ENCODE data around the gene NTHL1.

NTHL1 gene

GRCh38 chr16:2062801-2063200 is 15.2 kb upstream of the NTHL1 start:
- DNase-seq = no peak

GRCh38 chr16:2061526-2061925 is 13.9 kb upstream of the NTHL1 start:
- DNase-seq = no peak

DNA sequence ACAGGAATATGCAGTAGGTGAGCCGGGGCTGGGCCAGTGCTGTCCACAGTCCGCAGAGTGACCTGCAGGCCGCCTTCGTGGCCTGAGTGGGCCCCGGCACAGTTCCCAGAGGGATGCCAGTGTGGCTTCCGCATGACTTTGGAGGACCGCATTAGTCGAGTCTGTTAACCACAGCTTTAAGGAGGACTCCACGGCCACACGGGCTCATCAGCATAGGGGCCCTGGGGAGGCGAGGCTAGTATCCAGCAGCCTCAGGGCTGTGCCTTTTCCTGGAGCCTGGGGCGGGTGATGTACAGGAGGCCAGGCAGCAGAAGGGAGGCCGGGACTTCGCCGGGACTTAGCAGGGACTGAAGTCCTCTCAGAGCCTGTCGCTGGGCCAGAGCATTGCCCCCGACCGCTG is 13.4 kb upstream of the NTHL1 start:
- no peak for DNase-seq

DNA sequence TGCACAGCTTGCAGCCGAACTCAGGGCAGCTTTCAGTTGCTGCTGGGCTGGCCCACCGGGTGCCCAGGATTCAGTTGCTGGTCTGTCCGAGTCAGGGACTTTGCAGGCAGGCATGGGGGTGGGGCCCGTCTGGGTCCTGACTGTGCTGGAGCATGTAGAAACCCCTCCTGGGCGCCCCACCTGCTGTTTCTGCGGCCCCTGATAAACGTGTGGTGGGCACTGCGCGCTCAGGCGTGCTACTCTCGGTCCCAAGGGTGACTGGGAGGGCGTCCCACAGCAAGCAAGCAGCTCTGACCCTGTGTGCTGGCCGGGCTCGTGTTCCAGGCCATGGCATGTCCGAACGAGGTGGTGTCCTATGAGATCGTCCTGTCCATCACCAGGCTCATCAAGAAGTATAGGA is 12.7 kb upstream of the NTHL1 start:
- no peak for DNase-seq

DNA sequence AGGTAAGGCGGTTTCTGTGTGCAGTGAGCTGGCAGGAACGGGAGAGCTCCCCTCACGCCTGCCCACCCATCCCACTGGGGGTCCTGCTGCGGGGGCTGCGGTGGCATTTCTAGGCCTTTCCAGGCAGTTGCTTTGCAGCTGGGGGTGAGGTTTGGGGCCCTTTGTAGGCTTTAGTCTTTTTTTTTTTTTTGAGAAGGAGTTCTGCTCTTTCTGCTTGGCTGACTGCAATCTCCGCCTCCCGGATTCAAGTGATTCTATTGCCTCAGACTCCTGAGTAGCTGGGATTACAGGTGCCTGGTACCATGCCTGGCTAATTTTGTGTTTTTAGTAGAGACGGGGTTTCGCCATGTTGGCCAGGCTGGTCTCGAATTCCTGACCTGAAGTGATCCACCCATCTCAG is 11.2 kb upstream of the NTHL1 start:
- DNase-seq = no peak

GRCh38 chr16:2058420-2058819 is 10.8 kb upstream of the NTHL1 start:
- no peak for DNase-seq

GRCh38 chr16:2057438-2057837 is 9.8 kb upstream of the NTHL1 start:
- no peak for DNase-seq

DNA sequence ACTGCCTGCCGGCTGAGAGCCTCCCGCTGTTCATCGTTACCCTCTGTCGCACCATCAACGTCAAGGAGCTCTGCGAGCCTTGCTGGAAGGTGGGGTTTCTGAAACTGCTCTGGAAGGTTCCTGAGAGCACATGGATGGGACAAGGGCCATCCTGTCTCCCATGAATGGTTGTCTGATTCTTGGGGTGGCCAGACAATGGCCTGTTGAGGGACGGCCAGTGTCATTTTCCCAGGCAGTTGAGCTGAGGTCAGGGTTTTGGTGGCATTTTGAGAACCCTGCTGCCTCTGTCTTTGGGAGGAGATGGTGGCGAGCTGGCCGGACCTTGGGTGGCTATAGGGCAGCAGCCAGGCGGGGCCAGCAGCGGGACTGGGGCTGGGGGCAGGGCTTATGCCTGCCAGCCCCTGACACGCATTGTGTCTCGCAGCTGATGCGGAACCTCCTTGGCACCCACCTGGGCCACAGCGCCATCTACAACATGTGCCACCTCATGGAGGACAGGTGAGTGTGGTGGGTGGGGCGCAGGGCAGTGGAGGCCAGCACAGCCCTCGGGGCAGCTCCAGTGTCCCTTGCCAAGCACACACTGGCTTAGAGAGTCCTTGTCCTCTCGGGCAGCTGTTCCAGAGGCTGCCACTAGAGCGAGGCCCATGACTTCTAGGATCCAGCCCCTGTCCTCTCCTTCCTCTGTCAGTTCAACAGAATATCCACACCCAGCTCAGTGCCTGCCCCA is 9.2 kb upstream of the NTHL1 start:
- no peak for DNase-seq

DNA sequence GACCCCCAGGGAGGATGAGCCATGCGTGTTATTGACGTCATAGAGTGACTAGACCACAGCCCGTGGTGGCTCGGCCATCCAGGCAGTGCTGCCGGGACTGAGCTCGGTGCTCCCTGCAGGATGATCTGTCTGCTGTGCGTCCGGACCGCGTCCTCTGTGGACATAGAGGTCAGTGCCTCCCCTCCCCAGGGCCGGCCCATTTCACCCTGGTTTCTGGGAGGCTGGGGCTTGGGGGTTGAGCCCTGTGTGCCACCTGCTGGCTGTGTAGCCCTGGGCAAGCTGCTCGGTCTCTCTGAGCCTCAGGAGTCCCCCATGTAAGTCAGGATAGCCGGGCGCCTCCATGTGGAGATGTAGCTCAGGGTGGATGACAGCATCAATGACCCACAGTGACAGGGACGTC is 8.4 kb upstream of the NTHL1 start:
- DNase-seq = no peak

DNA sequence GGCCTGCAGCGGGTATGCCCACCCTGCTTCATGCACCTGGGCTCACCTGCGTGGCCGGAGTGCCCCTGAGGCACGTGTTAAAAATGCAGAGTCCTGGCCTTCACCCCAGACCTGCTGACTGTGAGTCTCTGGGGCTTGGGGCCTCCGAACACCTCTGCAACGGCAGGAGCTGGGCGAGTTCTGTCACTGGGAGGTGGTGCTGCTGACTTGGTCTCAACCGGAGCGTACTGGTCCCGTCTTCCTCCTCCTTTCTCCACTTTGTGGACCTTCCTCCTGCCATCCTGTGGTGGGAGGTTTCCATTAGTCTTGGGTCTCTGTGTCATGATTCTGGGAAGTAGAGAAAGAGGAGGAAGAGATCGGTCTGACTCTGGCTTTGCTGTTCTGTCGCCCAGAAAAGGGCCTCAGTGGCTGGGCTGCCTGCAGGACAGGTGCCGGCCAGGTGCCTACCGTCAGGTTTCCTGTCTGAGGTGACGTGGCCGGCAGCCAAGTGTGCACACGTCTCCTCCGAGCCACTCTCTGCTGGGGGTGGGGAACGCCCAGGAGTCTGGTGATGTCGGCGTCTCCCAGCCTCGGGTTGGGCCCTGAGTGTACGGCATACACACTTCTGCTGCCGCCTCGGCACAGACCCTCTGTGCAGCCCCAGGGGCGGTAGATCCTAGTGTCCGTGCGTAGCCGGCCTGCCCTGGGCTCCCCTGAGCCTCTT is 7.1 kb upstream of the NTHL1 start:
- DNase-seq = no peak

- DNase-seq = no peak
Observed at GRCh38 chr16:2053897-2054296, 6.3 kb upstream of the NTHL1 start.

- no peak for DNase-seq
Observed at GRCh38 chr16:2053211-2053610, 5.6 kb upstream of the NTHL1 start.

DNA sequence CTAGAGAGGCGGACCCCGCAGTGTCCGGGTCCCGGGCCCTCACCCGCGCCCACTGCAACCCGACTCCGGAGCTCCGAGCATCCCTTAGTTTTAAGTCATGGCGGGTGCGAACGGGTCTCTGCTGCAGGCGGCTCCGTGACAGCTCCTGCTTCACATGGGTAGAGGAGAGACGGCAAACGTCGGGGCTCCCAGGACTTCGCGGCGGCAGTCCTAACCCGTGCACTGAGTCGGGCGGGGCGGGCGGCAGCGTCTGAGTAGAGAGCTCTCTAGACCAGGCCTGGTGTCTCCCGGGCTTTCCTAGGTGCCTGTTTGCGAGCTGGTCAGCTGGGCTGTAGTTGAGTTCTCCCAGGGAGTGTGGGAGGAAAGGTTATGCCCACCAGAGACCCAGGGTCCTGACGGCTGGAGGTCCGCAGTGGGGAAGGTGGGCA is 496 bp upstream of the NTHL1 start:
- no peak for DNase-seq

GRCh38 chr16:2046893-2047329 is 723 bp downstream of the NTHL1 start:
- DNase-seq = no peak

DNA sequence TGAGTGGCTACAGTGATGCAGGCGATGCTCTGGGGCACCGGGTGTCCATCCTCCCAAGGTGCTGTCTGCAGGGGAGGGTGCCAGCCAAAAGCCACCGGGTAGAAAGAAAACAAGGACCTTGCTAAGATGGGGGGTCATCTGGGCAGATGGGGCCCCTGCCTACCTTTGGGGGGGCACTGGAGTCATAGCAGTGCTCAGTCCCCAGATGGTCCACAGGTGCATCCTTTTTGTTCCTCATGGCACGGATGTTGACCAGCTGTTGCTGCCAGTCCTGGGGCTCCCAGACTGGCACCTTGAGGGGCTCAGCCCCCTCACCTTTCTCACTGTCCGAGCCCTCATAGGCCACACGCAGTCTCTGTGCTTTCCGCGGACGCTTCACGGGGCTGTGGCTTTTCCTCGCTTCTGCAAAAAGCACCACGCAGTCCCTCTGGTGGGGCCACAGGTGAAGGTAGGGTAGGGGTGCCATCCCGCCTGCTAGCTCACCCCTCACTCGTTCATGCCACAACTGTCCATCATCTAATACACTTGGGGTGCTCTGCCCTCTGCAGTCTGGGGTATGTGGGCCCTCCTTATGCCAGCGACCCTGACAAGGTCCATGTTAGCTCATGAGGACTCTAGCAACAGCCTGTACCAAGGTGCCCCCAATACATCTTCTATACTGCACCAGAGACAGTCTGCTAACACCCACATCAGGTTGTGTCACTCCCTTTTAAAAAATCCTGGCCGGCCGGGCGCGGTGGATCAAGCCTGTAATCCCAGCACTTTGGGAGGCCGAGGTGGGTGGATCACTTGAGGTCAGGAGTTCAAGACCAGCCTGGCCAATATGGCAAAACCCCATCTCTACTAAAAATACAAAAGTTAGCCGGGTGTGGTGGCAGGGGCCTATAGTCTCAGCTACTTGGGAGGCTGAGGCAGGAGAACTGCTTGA is 1.4 kb downstream of the NTHL1 start:
- no peak for DNase-seq

DNA sequence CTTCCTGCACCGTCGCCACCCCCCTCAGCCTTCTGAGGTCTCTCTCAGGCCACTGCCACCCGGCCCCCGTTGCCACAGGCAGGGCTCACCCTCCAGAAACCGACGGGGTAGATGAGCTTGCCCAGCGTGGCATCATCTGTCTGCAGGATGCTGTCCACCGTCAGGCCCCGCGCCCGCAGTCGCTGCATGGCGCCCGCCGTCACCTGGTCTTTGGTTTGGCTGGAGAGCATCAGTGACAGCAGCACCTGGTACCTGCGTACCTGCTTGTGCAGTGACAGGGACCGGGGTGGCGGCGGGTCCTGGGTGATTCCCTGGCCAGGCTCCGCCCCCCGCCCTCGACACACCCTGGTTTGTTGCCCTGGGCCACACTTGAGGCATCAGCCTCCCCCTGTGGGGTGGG is 3.1 kb downstream of the NTHL1 start:
- DNase-seq = no peak

DNA sequence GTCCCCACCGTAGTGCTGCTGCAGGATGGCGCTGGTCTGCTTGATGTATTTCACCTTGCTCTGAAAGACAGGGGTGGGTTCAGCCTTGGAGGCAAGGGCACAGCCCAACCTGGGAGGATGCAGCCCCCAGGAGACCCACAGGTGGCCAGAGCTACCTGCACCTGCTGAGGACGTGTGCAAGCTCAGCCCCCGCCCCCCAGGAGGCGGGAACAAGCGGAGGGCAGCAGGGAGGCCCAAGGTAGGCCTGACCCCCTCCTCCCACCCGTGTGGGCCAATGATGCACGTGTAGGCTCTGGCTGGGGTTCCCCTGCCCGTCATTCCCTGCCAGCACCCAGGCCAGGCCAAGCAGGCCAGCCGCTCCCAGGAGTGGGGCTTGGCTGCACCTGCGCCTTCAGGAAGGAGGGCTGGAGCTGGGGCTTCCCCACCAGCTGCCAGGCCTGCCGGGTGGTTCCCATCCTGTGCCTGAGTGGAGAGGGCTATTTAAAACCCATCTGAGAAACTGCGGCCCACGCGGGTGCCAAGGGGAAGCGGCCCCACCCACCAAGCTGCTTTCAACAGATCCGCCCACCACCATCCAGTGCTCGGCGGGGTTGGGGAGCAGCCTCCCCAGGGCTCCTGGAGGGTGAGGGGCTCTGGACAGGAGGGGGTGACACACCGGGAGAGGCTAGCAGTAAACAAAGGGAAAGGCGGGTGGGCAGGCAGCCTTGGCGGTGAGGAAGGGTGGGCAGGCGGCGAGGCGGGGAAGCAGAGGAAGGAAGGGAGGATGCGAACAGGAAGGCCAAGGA is 3.8 kb downstream of the NTHL1 start:
- DNase-seq = no peak

GRCh38 chr16:2042986-2043666 is 4.5 kb downstream of the NTHL1 start:
- no peak for DNase-seq

DNA sequence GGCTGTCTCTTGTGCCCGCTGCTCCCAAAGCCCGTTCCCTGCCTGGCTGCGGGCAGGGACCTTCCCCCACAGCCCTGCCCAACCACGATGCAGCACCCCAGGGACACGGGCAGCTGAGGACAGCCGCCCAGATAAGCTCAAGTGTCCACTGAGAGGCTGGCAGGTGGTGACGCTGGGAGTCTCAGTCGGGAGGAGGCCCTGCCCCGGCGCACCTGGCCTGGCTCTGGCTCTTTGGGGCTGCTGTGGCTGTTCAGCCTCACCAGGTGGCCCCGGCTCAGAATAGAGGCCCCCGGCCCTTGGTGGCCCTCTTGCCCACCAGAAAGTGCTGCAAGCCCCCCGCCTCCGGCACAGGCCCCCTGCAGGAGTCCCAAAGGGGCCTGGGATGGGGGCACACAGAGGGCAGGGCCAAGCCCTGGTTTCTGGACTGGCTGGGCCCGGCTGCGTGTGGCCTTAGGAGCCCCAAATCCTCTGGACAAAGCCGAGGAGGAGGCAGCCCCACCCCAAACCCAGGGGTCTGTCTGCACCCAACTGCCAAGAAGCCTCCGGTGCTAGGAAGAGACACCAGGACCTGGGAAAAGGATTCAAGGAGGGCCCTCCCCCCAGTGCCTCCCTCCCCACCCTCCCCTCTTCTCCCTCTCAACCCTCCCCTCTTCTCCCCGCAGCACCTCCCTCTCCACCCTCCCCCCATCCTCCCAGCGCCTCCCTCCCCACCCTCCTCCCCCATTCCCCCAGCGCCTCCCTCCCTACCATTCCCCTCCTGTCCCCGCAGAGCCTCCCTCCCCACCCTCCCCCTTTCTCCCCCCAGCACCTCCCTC is 5.3 kb downstream of the NTHL1 start:
- DNase-seq = no peak

GRCh38 chr16:2040787-2041522 is 6.7 kb downstream of the NTHL1 start:
- DNase-seq = no peak
